IMR-90 (cell line): Measurements from ENCODE around the gene TGM6.

Experiments
- CEBPB ChIP-seq: IDR thresholded peaks from 2 replicates; pipeline ENCODE4 v1.6.1; 2012; ENCODE audit warnings: low read depth, low read length, improper control_type of control experiment
- CHD1 ChIP-seq: IDR thresholded peaks from 2 replicates; pipeline ENCODE4 v1.6.1; 2012; ENCODE audit warnings: low read depth, low read length, improper control_type of control experiment
- CTCF ChIP-seq: conservative IDR thresholded peaks from 2 replicates; pipeline ENCODE4 v1.5.1; 2012; ENCODE audit warnings: mild to moderate bottlenecking, low read depth, low read length, improper control_type of control experiment
- FOS ChIP-seq: fragments of 150-350 bp; IDR thresholded peaks from 2 replicates; pipeline ENCODE4 v1.6.1; 2016; ENCODE audit warnings: low read depth, low read length
- MXI1 ChIP-seq: IDR thresholded peaks from 2 replicates; pipeline ENCODE4 v1.6.1; 2012; ENCODE audit warnings: low read depth, mild to moderate bottlenecking, low read length, moderate library complexity, borderline replicate concordance
- POLR2A ChIP-seq: IDR thresholded peaks from 2 replicates; pipeline ENCODE4 v1.6.1; 2012; ENCODE audit warnings: mild to moderate bottlenecking, low read depth, low read length
- RFX5 ChIP-seq: IDR thresholded peaks from 2 replicates; pipeline ENCODE4 v1.8.0; 2012; ENCODE audit warnings: low read depth, mild to moderate bottlenecking, low read length, moderate library complexity
- SMC3 ChIP-seq: fragments of 150-350 bp; IDR thresholded peaks from 2 replicates; pipeline ENCODE4 v1.6.1; 2016; ENCODE audit warnings: low read depth, mild to moderate bottlenecking, antibody characterized with exemption, low read length, moderate library complexity
- USF2 ChIP-seq: fragments of 150-350 bp; IDR thresholded peaks from 2 replicates; pipeline ENCODE4 v1.6.1; 2017; ENCODE audit warnings: mild to moderate bottlenecking, antibody characterized with exemption, low read length, low read depth
- TF ChIP-seq, protein P1 (sequence below): fragments of 150-350 bp; IDR thresholded peaks from 2 replicates; pipeline ENCODE4 v1.6.1; 2016; ENCODE audit warnings: low read depth, mild to moderate bottlenecking, low read length, moderate library complexity, borderline replicate concordance

DNA sequence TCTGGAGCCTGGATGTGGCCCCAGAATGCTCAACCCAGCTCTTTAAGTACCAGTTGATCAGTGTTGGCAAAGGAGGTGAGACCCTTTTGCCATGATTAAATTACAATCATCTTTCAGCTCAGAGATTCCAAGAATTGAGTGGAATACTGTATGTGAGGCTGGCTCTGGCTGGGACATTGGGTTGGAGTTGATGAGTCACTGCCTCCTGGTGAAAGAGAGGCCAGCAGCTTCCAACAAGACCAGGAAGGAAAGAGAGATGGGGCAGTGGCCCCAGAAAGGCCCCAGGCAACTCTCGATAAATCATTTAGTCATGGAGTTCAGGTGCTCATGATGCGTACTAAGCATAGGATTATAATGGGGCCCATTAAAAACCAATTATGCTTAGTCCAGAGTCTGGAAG lies 2.1 kb downstream of the TGM6 start:
- TF ChIP-seq POLR2A (no peak), CTCF (no peak), SMC3 (no peak), USF2 (no peak), FOS (no peak), CHD1 (no peak), CEBPB (no peak), MXI1 (no peak), RFX5 (no peak)
- TF ChIP-seq, protein P1, sequence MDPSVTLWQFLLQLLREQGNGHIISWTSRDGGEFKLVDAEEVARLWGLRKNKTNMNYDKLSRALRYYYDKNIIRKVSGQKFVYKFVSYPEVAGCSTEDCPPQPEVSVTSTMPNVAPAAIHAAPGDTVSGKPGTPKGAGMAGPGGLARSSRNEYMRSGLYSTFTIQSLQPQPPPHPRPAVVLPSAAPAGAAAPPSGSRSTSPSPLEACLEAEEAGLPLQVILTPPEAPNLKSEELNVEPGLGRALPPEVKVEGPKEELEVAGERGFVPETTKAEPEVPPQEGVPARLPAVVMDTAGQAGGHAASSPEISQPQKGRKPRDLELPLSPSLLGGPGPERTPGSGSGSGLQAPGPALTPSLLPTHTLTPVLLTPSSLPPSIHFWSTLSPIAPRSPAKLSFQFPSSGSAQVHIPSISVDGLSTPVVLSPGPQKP = no peak
